Measurements from ENCODE around the gene DMRTA2. TPM values are rescaled to one million over a fixed set of nuclear protein-coding genes. Genes with fewer than 3 reads are reported as not detected.

The DMRTA2 gene
- total RNA-seq, 1 donor from 2014 or later = not detected

- DNase-seq (ENCODE audit: low read depth, low spot score) = no peak
- Mint-ChIP-seq H3K27me3 (ENCODE audit: low read depth) (peaks cover 96% of the 10 kb centered on the region), H3K27ac (ENCODE audit: unreplicated experiment) (no peak overlapping the region), H3K4me3 (peak overlapping the region; percentile 86), H3K36me3 (ENCODE audit: low read depth) (peaks cover 6% of the 10 kb centered on the region), H3K4me1 (peaks cover 37% of the 10 kb centered on the region), H3K9me3 (no peaks in the 10 kb centered on the region)
- TF ChIP-seq, protein P1, sequence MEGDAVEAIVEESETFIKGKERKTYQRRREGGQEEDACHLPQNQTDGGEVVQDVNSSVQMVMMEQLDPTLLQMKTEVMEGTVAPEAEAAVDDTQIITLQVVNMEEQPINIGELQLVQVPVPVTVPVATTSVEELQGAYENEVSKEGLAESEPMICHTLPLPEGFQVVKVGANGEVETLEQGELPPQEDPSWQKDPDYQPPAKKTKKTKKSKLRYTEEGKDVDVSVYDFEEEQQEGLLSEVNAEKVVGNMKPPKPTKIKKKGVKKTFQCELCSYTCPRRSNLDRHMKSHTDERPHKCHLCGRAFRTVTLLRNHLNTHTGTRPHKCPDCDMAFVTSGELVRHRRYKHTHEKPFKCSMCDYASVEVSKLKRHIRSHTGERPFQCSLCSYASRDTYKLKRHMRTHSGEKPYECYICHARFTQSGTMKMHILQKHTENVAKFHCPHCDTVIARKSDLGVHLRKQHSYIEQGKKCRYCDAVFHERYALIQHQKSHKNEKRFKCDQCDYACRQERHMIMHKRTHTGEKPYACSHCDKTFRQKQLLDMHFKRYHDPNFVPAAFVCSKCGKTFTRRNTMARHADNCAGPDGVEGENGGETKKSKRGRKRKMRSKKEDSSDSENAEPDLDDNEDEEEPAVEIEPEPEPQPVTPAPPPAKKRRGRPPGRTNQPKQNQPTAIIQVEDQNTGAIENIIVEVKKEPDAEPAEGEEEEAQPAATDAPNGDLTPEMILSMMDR (conservative IDR thresholded peaks at IDR 0.05) = no peak
These were observed 392 bp upstream of the DMRTA2 start for GRCh38 chr1:50423670-50424000.

GRCh38 chr1:50422675-50422945 is 633 bp downstream of the DMRTA2 start:
- Mint-ChIP-seq H3K4me3 (peak overlapping the region; percentile 86), H3K27ac (ENCODE audit: unreplicated experiment) (no peak overlapping the region), H3K9me3 (no peaks in the 10 kb centered on the region), H3K4me1 (peaks cover 37% of the 10 kb centered on the region), H3K36me3 (ENCODE audit: low read depth) (peaks cover 2% of the 10 kb centered on the region), H3K27me3 (ENCODE audit: low read depth) (peaks cover 96% of the 10 kb centered on the region)
- TF ChIP-seq, protein P1 (conservative IDR thresholded peaks at IDR 0.05) = no peak
- no peak for DNase-seq (ENCODE audit: low read depth, low spot score)

DNA sequence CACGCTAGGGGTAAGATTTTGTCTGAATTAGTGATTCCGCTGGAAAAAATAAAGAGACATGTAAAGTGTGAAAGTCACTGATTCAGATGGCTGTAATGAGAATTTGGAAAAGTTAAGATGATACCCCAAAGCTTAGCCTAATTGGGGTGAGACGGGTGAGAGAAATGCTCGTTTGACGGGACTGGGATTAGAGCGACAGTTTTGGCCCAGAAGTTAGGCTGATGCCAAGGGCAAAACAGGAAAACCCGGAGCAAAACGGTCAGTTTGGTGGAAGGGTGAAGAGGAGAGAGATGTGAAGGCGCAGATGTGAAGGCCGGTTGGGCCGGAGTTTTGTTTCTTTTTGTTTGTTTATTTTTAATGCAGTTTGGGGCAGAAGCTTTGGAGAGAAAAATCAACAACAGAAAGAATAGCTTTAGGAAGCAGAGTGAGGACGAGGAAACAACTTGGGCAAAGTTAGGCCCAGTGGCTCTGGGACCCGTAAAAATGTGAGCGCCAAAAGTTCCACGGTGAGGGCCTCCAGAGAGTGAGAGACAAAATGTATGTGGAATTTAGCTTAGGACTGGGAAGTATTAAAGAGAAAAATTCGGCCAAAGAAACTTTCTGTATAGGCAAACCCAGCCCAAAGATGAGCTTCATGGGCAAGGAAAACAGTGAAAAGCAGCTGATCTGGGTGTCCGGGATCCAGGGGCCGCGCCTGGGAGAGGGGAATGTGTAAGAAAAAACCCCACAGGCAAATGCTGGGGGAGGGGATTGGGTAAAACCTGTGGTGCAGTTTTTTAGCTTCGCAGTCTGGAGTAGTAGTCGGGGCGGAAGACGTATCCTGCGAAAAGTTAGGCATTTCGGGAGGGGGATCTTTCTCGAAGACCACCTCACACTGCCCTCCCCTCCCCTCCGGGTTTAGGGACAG is 1.2 kb downstream of the DMRTA2 start:
- DNase-seq (ENCODE audit: low read depth, low spot score) = no peak
- TF ChIP-seq, protein P1 (conservative IDR thresholded peaks at IDR 0.05) = no peak
- no peak overlapping the region for H3K27ac Mint-ChIP-seq (ENCODE audit: unreplicated experiment)
- peaks cover 33% of the 10 kb centered on the region for H3K4me1 Mint-ChIP-seq
- peak overlapping the region; percentile 42 for H3K4me3 Mint-ChIP-seq
- H3K36me3 Mint-ChIP-seq (ENCODE audit: low read depth) = peaks cover 2% of the 10 kb centered on the region
- peaks cover 96% of the 10 kb centered on the region for H3K27me3 Mint-ChIP-seq (ENCODE audit: low read depth)
- no peaks in the 10 kb centered on the region for H3K9me3 Mint-ChIP-seq

DNA sequence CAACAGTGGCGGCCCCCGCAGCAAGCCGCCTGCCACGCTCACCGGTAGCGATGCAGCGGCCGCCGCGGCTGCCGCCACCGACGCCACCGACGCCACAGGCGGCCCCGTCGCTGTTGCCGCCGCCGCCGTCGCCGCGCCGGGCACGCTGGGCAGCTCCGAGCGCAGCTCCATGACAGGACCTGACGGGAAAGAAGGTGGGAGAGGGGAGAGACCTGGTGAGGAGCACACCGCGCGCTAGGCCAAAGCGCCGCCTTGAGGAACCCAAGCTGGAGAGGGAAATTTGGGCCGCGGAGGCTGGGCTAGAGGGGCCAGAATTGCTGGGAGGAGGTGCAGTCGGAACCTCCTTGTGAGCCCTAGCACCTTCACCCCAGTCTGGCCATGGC is 1.9 kb downstream of the DMRTA2 start:
- Mint-ChIP-seq H3K4me1 (peaks cover 35% of the 10 kb centered on the region), H3K36me3 (ENCODE audit: low read depth) (peaks cover 6% of the 10 kb centered on the region), H3K4me3 (peak overlapping the region; percentile 14), H3K27me3 (ENCODE audit: low read depth) (peaks cover 96% of the 10 kb centered on the region), H3K9me3 (no peaks in the 10 kb centered on the region), H3K27ac (ENCODE audit: unreplicated experiment) (no peak overlapping the region)
- no peak for DNase-seq (ENCODE audit: low read depth, low spot score)
- TF ChIP-seq, protein P1 (conservative IDR thresholded peaks at IDR 0.05) = no peak

- Mint-ChIP-seq H3K27me3 (ENCODE audit: low read depth) (peaks cover 96% of the 10 kb centered on the region), H3K27ac (ENCODE audit: unreplicated experiment) (no peak overlapping the region), H3K9me3 (no peaks in the 10 kb centered on the region), H3K36me3 (ENCODE audit: low read depth) (peaks cover 6% of the 10 kb centered on the region), H3K4me3 (peak overlapping the region; percentile 71), H3K4me1 (peaks cover 36% of the 10 kb centered on the region)
- DNase-seq (ENCODE audit: low read depth, low spot score) = no peak
- TF ChIP-seq, protein P1 (conservative IDR thresholded peaks at IDR 0.05) = no peak
These were observed 2.4 kb downstream of the DMRTA2 start for GRCh38 chr1:50420689-50421365.

All from neural crest cell (in vitro differentiated cells).